Type B pancreatic cell (in vitro differentiated cells): ENCODE results near the gene GRWD1. TPM values are rescaled to one million over a fixed set of nuclear protein-coding genes. Genes with fewer than 3 reads are reported as not detected.

Source experiments
- DNase-seq: peaks from one replicate; pipeline ENCODE4 v3.0.0; 2021; ENCODE audit warnings: mixed read lengths; ENCODE audit not compliant: unreplicated experiment; ENCODE audit errors: extremely low spot score
- H3K27ac Mint-ChIP-seq: 2 replicates; pipeline ENCODE4 v1.8.0; 2021; ENCODE audit warnings: mild to moderate bottlenecking, mixed read lengths
- H3K27me3 Mint-ChIP-seq: 2 replicates; pipeline ENCODE4 v1.8.0; 2021; ENCODE audit warnings: mixed read lengths
- H3K36me3 Mint-ChIP-seq: 2 replicates; pipeline ENCODE4 v1.8.0; 2021; ENCODE audit warnings: mixed read lengths
- H3K4me1 Mint-ChIP-seq: one replicate; pipeline ENCODE4 v1.8.0; 2021; ENCODE audit warnings: mixed read lengths; ENCODE audit not compliant: unreplicated experiment
- H3K4me3 Mint-ChIP-seq: 2 replicates; pipeline ENCODE4 v1.8.0; 2021; ENCODE audit warnings: mild to moderate bottlenecking, mixed read lengths
- H3K9me3 Mint-ChIP-seq: 2 replicates; pipeline ENCODE4 v1.8.0; 2021; ENCODE audit warnings: mixed read lengths
- CTCF ChIP-seq: fragments of 200-600 bp; sonication (generic); conservative IDR thresholded peaks from 2 replicates; pipeline ENCODE4 v1.5.0; 2021; ENCODE audit warnings: antibody characterized with exemption, mild to moderate bottlenecking
- total RNA-seq: library from RNA; stranded (reverse); gene quantifications from 2 replicates; pipeline ENCODE4 v1.2.1, GENCODE V29; 2021; ENCODE audit warnings: low replicate concordance

GRWD1 gene
- total RNA-seq, 1 donor from 2014 or later: 44.0 TPM

- Mint-ChIP-seq H3K27ac (peak overlapping the region; percentile 95), H3K4me3 (peak overlapping the region; percentile 95), H3K4me1 (peaks cover 4% of the 10 kb centered on the region), H3K27me3 (no peaks in the 10 kb centered on the region), H3K36me3 (no peaks in the 10 kb centered on the region), H3K9me3 (no peaks in the 10 kb centered on the region)
- TF ChIP-seq CTCF: no peak
- no peak for DNase-seq
Observed at GRCh38 chr19:48500830-48501493, 55.2 kb downstream of the GRWD1 start.

GRCh38 chr19:48501494-48502349 is 55.9 kb downstream of the GRWD1 start:
- peak overlapping the region; percentile 95 for H3K4me3 Mint-ChIP-seq

GRCh38 chr19:48502350-48503018 is 56.7 kb downstream of the GRWD1 start:
- no peaks in the 10 kb centered on the region for H3K9me3 Mint-ChIP-seq
- peak; percentile 87 for DNase-seq
- no peaks in the 10 kb centered on the region for H3K27me3 Mint-ChIP-seq
- H3K27ac Mint-ChIP-seq: peak overlapping the region; percentile 95
- peak overlapping the region; percentile 95 for H3K4me3 Mint-ChIP-seq
- no peak for TF ChIP-seq CTCF
- no peaks in the 10 kb centered on the region for H3K36me3 Mint-ChIP-seq
- peaks cover 4% of the 10 kb centered on the region for H3K4me1 Mint-ChIP-seq

More at GRCh38 chr19:48501494-48502349, 55.9 kb downstream of the GRWD1 start:
- Mint-ChIP-seq H3K27ac (peak overlapping the region; percentile 95), H3K36me3 (no peaks in the 10 kb centered on the region), H3K27me3 (no peaks in the 10 kb centered on the region), H3K9me3 (no peaks in the 10 kb centered on the region), H3K4me1 (peaks cover 4% of the 10 kb centered on the region)
- no peak for TF ChIP-seq CTCF
- no peak for DNase-seq

GRCh38 chr19:48506138-48506733 is 60.5 kb downstream of the GRWD1 start:
- peak overlapping the region; percentile 85 for H3K27ac Mint-ChIP-seq
- no peak overlapping the region for H3K4me3 Mint-ChIP-seq

More at GRCh38 chr19:48506138-48506733, 60.5 kb downstream of the GRWD1 start:
- peak; percentile 72 for TF ChIP-seq CTCF
- Mint-ChIP-seq H3K9me3 (no peaks in the 10 kb centered on the region), H3K4me1 (peaks cover 4% of the 10 kb centered on the region), H3K36me3 (no peaks in the 10 kb centered on the region), H3K27me3 (no peaks in the 10 kb centered on the region)
- no peak for DNase-seq

Other genes with a start within 250 kb of the GRWD1 start
- gene CARD8, start 190.1 kb upstream of the GRWD1 start, total RNA-seq: 21.9 and 50.4 TPM in 2 replicates
- 1.5 and 7.4 TPM in 2 replicates for gene ZNF114, start 175.9 kb upstream of the GRWD1 start, total RNA-seq
- 3.8 and 47.8 TPM in 2 replicates for gene EMP3, start 120.4 kb upstream of the GRWD1 start, total RNA-seq
- gene TMEM143, start 82.0 kb upstream of the GRWD1 start, total RNA-seq: 8.6 and 12.8 TPM in 2 replicates
- gene SYNGR4, start 81.6 kb upstream of the GRWD1 start, total RNA-seq: not detected in 2 replicates
- 227 and 245 TPM in 2 replicates for gene KDELR1, start 54.4 kb upstream of the GRWD1 start, total RNA-seq
- gene GRIN2D, start 52.3 kb upstream of the GRWD1 start, total RNA-seq: 0.45 and 0.58 TPM in 2 replicates
- 1.8 TPM in 2 replicates for gene KCNJ14, start 9.6 kb downstream of the GRWD1 start, total RNA-seq
- 115 and 139 TPM in 2 replicates for gene CYTH2, start 23.4 kb downstream of the GRWD1 start, total RNA-seq
- 12.2 and 21.6 TPM in 2 replicates for gene LMTK3, start 65.9 kb downstream of the GRWD1 start, total RNA-seq
- 0.77 and 5.3 TPM in 2 replicates for gene SULT2B1, start 106.2 kb downstream of the GRWD1 start, total RNA-seq
- gene SPACA4, start 160.8 kb downstream of the GRWD1 start, total RNA-seq: not detected in 2 replicates
- gene FAM83E, start 169.1 kb downstream of the GRWD1 start, total RNA-seq: 6.1 and 8.1 TPM in 2 replicates
- gene RPL18, start 173.2 kb downstream of the GRWD1 start, total RNA-seq: 1,623 and 1,815 TPM in 2 replicates
- gene SPHK2, start 173.5 kb downstream of the GRWD1 start, total RNA-seq: 44.0 and 47.1 TPM in 2 replicates
- 24.5 and 31.5 TPM in 2 replicates for gene DBP, start 191.4 kb downstream of the GRWD1 start, total RNA-seq
- gene CA11, start 200.2 kb downstream of the GRWD1 start, total RNA-seq: 13.8 and 43.3 TPM in 2 replicates
- gene NTN5, start 227.0 kb downstream of the GRWD1 start, total RNA-seq: 0.86 and 1.2 TPM in 2 replicates
- 9.0 and 13.3 TPM in 2 replicates for gene FUT2, start 250.0 kb downstream of the GRWD1 start, total RNA-seq